ENCODE data around the gene PANK1. TPM values are rescaled to one million over a fixed set of nuclear protein-coding genes. Genes with fewer than 3 reads are reported as not detected.

Gene PANK1
- total and polyA plus RNA-seq, 9 of the 15 experiments (the other 6 are each of a cell fraction or from before 2014, with no cell fraction given): 1.7 to 10.7 (median 6.5) TPM

DNA sequence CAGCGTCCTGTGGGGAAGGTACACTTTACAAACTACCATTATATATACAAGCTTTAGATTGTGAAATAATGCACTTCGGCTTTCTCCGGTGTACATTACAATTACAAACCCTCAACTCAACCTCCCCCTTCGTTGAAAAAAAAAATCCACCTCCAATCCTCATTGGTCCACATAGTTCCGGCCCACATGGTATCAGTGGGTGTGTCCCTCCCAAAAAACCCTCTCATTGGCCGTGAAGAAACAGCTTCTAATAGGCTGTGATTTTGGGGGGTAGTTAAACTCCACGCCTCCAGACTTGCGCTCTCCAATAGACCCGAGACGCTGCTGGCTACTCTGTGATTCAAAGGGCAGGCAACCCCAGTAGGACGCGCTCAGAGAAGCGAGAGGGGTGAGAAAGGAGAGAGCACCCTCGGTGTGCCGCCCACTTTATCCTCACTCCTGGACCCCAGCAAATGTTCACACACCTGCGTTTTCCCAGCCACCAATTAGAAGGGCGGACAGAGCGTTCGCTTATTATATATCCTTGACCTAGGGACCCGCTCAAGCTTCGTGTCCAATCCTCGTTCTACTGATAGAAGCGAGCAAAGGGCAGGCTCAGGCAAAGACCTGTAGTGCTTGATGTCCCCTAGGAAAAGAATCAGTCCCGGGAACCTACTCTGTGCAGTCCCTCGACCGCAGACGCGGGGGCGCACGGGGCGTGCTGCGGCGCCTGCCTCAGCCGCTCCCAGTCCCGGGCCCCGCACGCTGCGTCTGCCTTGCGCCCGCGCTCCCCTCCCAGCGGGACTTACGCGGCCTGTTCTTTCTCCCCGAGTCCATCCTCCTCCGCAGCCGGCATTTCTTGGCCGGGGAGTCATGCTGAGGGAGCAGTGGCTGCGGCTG is 991 bp downstream of the PANK1 start (continued):
- TF ChIP-seq ZC3H8 (IDR thresholded peaks at IDR 0.05): no peak
- no peak; a peak in 1 of 4 replicates for TF ChIP-seq MAZ (CRISPR knock-in tag; conservative IDR thresholded peaks at IDR 0.05 in 1 of 2, IDR thresholded peaks at IDR 0.05 in 1 of 2)
- no peak; the same call in 1 of the 2 replicates for TF ChIP-seq MYC (IDR thresholded peaks at IDR 0.05; ENCODE audit: low read depth, low read length)
- TF ChIP-seq MYC (CRISPR knock-in tag; IDR thresholded peaks at IDR 0.05; ENCODE audit: borderline replicate concordance, low read depth): no peak
- no peak for TF ChIP-seq RBM39 (optimal IDR thresholded peaks at IDR 0.05; ENCODE audit: low read depth, low read length)
- TF ChIP-seq, protein P1, sequence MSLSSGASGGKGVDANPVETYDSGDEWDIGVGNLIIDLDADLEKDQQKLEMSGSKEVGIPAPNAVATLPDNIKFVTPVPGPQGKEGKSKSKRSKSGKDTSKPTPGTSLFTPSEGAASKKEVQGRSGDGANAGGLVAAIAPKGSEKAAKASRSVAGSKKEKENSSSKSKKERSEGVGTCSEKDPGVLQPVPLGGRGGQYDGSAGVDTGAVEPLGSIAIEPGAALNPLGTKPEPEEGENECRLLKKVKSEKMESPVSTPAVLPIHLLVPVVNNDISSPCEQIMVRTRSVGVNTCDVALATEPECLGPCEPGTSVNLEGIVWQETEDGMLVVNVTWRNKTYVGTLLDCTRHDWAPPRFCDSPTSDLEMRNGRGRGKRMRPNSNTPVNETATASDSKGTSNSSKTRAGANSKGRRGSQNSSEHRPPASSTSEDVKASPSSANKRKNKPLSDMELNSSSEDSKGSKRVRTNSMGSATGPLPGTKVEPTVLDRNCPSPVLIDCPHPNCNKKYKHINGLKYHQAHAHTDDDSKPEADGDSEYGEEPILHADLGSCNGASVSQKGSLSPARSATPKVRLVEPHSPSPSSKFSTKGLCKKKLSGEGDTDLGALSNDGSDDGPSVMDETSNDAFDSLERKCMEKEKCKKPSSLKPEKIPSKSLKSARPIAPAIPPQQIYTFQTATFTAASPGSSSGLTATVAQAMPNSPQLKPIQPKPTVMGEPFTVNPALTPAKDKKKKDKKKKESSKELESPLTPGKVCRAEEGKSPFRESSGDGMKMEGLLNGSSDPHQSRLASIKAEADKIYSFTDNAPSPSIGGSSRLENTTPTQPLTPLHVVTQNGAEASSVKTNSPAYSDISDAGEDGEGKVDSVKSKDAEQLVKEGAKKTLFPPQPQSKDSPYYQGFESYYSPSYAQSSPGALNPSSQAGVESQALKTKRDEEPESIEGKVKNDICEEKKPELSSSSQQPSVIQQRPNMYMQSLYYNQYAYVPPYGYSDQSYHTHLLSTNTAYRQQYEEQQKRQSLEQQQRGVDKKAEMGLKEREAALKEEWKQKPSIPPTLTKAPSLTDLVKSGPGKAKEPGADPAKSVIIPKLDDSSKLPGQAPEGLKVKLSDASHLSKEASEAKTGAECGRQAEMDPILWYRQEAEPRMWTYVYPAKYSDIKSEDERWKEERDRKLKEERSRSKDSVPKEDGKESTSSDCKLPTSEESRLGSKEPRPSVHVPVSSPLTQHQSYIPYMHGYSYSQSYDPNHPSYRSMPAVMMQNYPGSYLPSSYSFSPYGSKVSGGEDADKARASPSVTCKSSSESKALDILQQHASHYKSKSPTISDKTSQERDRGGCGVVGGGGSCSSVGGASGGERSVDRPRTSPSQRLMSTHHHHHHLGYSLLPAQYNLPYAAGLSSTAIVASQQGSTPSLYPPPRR (CRISPR knock-in tag; IDR thresholded peaks at IDR 0.05; ENCODE audit: borderline replicate concordance): no peak
- TF ChIP-seq SPI1 (IDR thresholded peaks at IDR 0.05; ENCODE audit: borderline replicate concordance, low read depth, low read length): no peak
- TF ChIP-seq BRF1 (IDR thresholded peaks at IDR 0.05; ENCODE audit: borderline replicate concordance, extremely low read depth, insufficient read length): no peak
- TF ChIP-seq HDAC6 (IDR thresholded peaks at IDR 0.05; ENCODE audit: low read depth, low read length): no peak
- 0 out of 2 replicates have a peak, but pooled peaks have one; percentile 35 for TF ChIP-seq OTX1 (CRISPR knock-in tag; IDR thresholded peaks at IDR 0.05)
- peak; percentile 73; the same call in 1 of the 2 replicates for TF ChIP-seq PML (IDR thresholded peaks at IDR 0.05; ENCODE audit: low read length)
- peak; percentile 67 to 77; a peak in 2 of 4 replicates for TF ChIP-seq RCOR1 (IDR thresholded peaks at IDR 0.05; ENCODE audit: borderline replicate concordance in 1 of 2, low read depth in 2 of 2, low read length in 2 of 2)
- TF ChIP-seq, protein P2, sequence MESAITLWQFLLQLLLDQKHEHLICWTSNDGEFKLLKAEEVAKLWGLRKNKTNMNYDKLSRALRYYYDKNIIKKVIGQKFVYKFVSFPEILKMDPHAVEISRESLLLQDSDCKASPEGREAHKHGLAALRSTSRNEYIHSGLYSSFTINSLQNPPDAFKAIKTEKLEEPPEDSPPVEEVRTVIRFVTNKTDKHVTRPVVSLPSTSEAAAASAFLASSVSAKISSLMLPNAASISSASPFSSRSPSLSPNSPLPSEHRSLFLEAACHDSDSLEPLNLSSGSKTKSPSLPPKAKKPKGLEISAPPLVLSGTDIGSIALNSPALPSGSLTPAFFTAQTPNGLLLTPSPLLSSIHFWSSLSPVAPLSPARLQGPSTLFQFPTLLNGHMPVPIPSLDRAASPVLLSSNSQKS (CRISPR knock-in tag; IDR thresholded peaks at IDR 0.05): no peak
- TF ChIP-seq, protein P3, sequence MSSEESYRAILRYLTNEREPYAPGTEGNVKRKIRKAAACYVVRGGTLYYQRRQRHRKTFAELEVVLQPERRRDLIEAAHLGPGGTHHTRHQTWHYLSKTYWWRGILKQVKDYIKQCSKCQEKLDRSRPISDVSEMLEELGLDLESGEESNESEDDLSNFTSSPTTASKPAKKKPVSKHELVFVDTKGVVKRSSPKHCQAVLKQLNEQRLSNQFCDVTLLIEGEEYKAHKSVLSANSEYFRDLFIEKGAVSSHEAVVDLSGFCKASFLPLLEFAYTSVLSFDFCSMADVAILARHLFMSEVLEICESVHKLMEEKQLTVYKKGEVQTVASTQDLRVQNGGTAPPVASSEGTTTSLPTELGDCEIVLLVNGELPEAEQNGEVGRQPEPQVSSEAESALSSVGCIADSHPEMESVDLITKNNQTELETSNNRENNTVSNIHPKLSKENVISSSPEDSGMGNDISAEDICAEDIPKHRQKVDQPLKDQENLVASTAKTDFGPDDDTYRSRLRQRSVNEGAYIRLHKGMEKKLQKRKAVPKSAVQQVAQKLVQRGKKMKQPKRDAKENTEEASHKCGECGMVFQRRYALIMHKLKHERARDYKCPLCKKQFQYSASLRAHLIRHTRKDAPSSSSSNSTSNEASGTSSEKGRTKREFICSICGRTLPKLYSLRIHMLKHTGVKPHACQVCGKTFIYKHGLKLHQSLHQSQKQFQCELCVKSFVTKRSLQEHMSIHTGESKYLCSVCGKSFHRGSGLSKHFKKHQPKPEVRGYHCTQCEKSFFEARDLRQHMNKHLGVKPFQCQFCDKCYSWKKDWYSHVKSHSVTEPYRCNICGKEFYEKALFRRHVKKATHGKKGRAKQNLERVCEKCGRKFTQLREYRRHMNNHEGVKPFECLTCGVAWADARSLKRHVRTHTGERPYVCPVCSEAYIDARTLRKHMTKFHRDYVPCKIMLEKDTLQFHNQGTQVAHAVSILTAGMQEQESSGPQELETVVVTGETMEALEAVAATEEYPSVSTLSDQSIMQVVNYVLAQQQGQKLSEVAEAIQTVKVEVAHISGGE (CRISPR knock-in tag; IDR thresholded peaks at IDR 0.05): no peak
- TF ChIP-seq MCM3 (IDR thresholded peaks at IDR 0.05): no peak
- TF ChIP-seq HNRNPLL (IDR thresholded peaks at IDR 0.05; ENCODE audit: low read depth, low read length, poor library complexity, severe bottlenecking): peak; percentile 50
- no peak for TF ChIP-seq NFIX (CRISPR knock-in tag; IDR thresholded peaks at IDR 0.05; ENCODE audit: low read depth)
